GM23338 (cell line): Measurements from ENCODE around the gene PDIK1L. TPM values are rescaled to one million over a fixed set of nuclear protein-coding genes. Genes with fewer than 3 reads are reported as not detected.

Experiments
- ATAC-seq: fragments of 200-7000 bp; cut with Tn5 transposase; 3 replicates; pipeline ENCODE4 v1.9.1; 2020
- DNase-seq: peaks from one replicate; pipeline ENCODE4 v3.0.0-alpha.2; 2015; ENCODE audit warnings: low spot score
- H2AFZ ChIP-seq: fragments of 200-600 bp; sonication (generic); 2 replicates; pipeline ENCODE4 v1.8.0; 2016; ENCODE audit warnings: antibody characterized with exemption, mild to moderate bottlenecking, moderate library complexity
- H3F3A ChIP-seq: fragments of 200-600 bp; sonication (generic); replicated peaks from 2 replicates; pipeline ENCODE4 v1.8.0; 2017; ENCODE audit warnings: antibody characterized with exemption, mixed run types, low read depth
- H3K27ac ChIP-seq: fragments of 200-600 bp; sonication (generic); 2 replicates; pipeline ENCODE4 v1.6.1; 2016; ENCODE audit warnings: low read depth
- H3K27me3 ChIP-seq: fragments of 200-600 bp; sonication (generic); 2 replicates; pipeline ENCODE4 v1.8.0; 2016; ENCODE audit warnings: mild to moderate bottlenecking, mixed run types, moderate library complexity; ENCODE audit not compliant: insufficient read depth
- H3K36me3 ChIP-seq: fragments of 200-600 bp; sonication (generic); 2 replicates; pipeline ENCODE4 v1.8.0; 2016; ENCODE audit warnings: mild to moderate bottlenecking; ENCODE audit not compliant: insufficient read depth
- H3K4me1 ChIP-seq: fragments of 200-600 bp; sonication (generic); 2 replicates; pipeline ENCODE4 v1.8.0; 2016; ENCODE audit warnings: mild to moderate bottlenecking, moderate library complexity; ENCODE audit not compliant: insufficient read depth
- H3K4me2 ChIP-seq: fragments of 200-600 bp; sonication (generic); 2 replicates; pipeline ENCODE4 v1.7.1; 2017; ENCODE audit warnings: mixed run types
- H3K4me3 ChIP-seq: fragments of 200-600 bp; sonication (generic); 2 replicates; pipeline ENCODE4 v1.6.1; 2016; ENCODE audit warnings: mixed run types
- H3K79me2 ChIP-seq: fragments of 200-600 bp; sonication (generic); replicated peaks from 2 replicates; pipeline ENCODE4 v1.8.0; 2017; ENCODE audit warnings: mild to moderate bottlenecking; ENCODE audit not compliant: insufficient read depth
- H3K9me2 ChIP-seq: fragments of 200-600 bp; sonication (generic); 2 replicates; pipeline ENCODE4 v1.8.0; 2017; ENCODE audit not compliant: insufficient read depth
- H4K20me1 ChIP-seq: fragments of 200-600 bp; sonication (generic); replicated peaks from 2 replicates; pipeline ENCODE4 v1.8.0; 2017; ENCODE audit warnings: mild to moderate bottlenecking; ENCODE audit not compliant: insufficient read depth
- H3K27ac Mint-ChIP-seq: 2 replicates; pipeline ENCODE4 v1.8.0; 2020; ENCODE audit warnings: inconsistent platforms, mild to moderate bottlenecking, moderate library complexity, mixed read lengths
- H3K27me3 Mint-ChIP-seq: 3 replicates; pipeline ENCODE4 v1.8.0; 2022; ENCODE audit warnings: low read depth, mild to moderate bottlenecking, moderate library complexity, mixed read lengths, inconsistent platforms; ENCODE audit not compliant: insufficient read depth, poor library complexity
- H3K36me3 Mint-ChIP-seq: 3 replicates; pipeline ENCODE4 v1.8.0; 2021; ENCODE audit warnings: low read depth, mild to moderate bottlenecking, inconsistent platforms, moderate library complexity, mixed read lengths
- H3K4me1 Mint-ChIP-seq: 3 replicates; pipeline ENCODE4 v1.8.0; 2020; ENCODE audit warnings: mild to moderate bottlenecking, inconsistent platforms, mixed read lengths
- H3K4me3 Mint-ChIP-seq: 3 replicates; pipeline ENCODE4 v1.8.0; 2021; ENCODE audit warnings: moderate library complexity, mild to moderate bottlenecking, inconsistent platforms, mixed read lengths
- H3K9me3 Mint-ChIP-seq: 3 replicates; pipeline ENCODE4 v1.8.0; 2020; ENCODE audit warnings: moderate library complexity, mild to moderate bottlenecking, inconsistent platforms, mixed read lengths
- CREB1 ChIP-seq: fragments of 250-450 bp; sonication (Bioruptor Pico); IDR thresholded peaks from 2 replicates; pipeline ENCODE4 v1.5.0; 2020; ENCODE audit warnings: low read depth, mild to moderate bottlenecking, moderate library complexity
- POLR2AphosphoS5 ChIP-seq: IDR thresholded peaks from 2 replicates; pipeline ENCODE4 v1.6.1; 2016; ENCODE audit warnings: antibody characterized with exemption, low read depth
- ZNF114 ChIP-seq: fragments of 250-450 bp; sonication (Bioruptor Pico); IDR thresholded peaks from 2 replicates; pipeline ENCODE4 v1.5.0; 2020; ENCODE audit warnings: mild to moderate bottlenecking, moderate library complexity
- ZNF462 ChIP-seq: fragments of 250-450 bp; sonication (Bioruptor Pico); IDR thresholded peaks from 2 replicates; pipeline ENCODE4 v1.5.0; 2020; ENCODE audit warnings: mild to moderate bottlenecking, moderate library complexity
- polyA plus RNA-seq: library from polyadenylated mRNA; unstranded; fragments of >200 nt; fragmentation: Nextera tagmentation; extraction: Ambion mirVana; gene quantifications from 2 replicates; pipeline ENCODE4 v1.2.1, GENCODE V29; 2016
- total RNA-seq: library from RNA; depleted of rRNA; stranded (reverse); fragments of >200 nt; shearing (Covaris generic); gene quantifications from 2 replicates; pipeline ENCODE4 v1.2.3, GENCODE V29; 2014

PDIK1L gene
- total and polyA plus RNA-seq, 2 experiments from 2014 or later, result 1.6 to 3.0 TPM

- H3K27me3 Mint-ChIP-seq, result peaks cover 70% of the 10 kb centered on the region
- peak; percentile 86 for ATAC-seq
- no peaks in the 10 kb centered on the region for H3K36me3 Mint-ChIP-seq
- H3K9me3 Mint-ChIP-seq, result no peaks in the 10 kb centered on the region
- H3K27ac Mint-ChIP-seq, result no peak overlapping the region
- peaks cover 38% of the 10 kb centered on the region for H3K4me1 ChIP-seq
- peak overlapping the region; percentile 58 for H3K4me3 ChIP-seq
- peaks cover 58% of the 10 kb centered on the region for H3K4me1 Mint-ChIP-seq
- peaks cover 5% of the 10 kb centered on the region; the same call in 1 of the 2 replicates for H4K20me1 ChIP-seq
- TF ChIP-seq CREB1 (CRISPR knock-in tag) (0 out of 2 replicates have a peak, but pooled peaks have one; percentile 15), POLR2AphosphoS5 (peak; percentile 38; the same call in 1 of the 2 replicates), ZNF462 (CRISPR knock-in tag) (no peak), ZNF114 (no peak)
- H3F3A ChIP-seq, result peaks cover 7% of the 10 kb centered on the region; the same call in 1 of the 2 replicates
- no peak overlapping the region for H3K27ac ChIP-seq
- no peaks in the 10 kb centered on the region for H3K36me3 ChIP-seq
- no peak overlapping the region for H2AFZ ChIP-seq
- H3K9me2 ChIP-seq, result no peaks in the 10 kb centered on the region
- peak overlapping the region; percentile 76 for H3K4me3 Mint-ChIP-seq
- peaks cover 98% of the 10 kb centered on the region for H3K27me3 ChIP-seq
- no peaks in the 10 kb centered on the region for H3K79me2 ChIP-seq
- peak; percentile 92 for DNase-seq
- peak overlapping the region; percentile 89 for H3K4me2 ChIP-seq
Observed at GRCh38 chr1:26154750-26155149, 43.1 kb downstream of the PDIK1L start.
